Body of pancreas (tissue), 4 donors: ENCODE results near the gene UMODL1.

Source experiments
- POLR2A ChIP-seq, 3 donors: fragments of 450-650 bp; IDR thresholded peaks; one replicate each; pipeline ENCODE4 v1.6.1; 2016; ENCODE audit warnings: antibody characterized with exemption in 3 of 3, mild to moderate bottlenecking in 2 of 3
- TF ChIP-seq, protein P1 (sequence below), 7 experiments: fragments of 450-650 bp in 4 of 7; fragments of 200-600 bp in 3 of 7; sonication (generic) in 3 of 7; IDR thresholded peaks; one replicate each; pipeline ENCODE4 v1.5.1; 2016 to 2019; ENCODE audit warnings: antibody characterized with exemption in 7 of 7

DNA sequence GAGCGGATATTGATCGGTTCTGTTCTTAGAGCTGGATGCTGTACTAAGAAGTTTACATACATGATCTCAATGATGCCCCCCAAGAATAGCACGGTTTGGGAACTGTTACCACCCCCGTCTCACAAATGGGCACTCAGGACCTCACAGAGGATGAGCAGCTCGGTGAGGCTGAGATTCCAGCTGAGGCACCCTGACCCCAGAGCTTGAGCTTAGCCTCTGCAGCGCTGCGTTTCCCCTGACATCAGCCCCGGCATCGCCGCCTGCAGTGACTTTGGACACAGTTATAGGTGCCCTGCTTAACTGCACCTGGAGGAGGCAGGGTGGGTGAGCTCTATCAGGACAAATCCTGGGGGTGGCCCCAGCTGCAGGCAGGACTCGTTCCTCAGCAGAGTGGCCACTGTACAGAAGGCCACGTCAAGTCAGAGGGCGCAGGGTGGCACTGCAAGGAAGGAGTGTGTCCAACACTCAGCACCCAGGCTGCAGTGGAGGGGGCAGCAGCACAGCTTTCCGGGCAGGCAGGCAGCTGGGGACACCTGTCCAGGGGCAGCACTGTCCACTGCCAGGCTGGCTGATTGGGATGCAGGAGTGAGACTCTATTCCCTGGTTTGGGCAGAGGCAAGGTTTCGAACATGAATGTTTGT lies 82.0 kb downstream of the UMODL1 start:
- TF ChIP-seq, protein P1, sequence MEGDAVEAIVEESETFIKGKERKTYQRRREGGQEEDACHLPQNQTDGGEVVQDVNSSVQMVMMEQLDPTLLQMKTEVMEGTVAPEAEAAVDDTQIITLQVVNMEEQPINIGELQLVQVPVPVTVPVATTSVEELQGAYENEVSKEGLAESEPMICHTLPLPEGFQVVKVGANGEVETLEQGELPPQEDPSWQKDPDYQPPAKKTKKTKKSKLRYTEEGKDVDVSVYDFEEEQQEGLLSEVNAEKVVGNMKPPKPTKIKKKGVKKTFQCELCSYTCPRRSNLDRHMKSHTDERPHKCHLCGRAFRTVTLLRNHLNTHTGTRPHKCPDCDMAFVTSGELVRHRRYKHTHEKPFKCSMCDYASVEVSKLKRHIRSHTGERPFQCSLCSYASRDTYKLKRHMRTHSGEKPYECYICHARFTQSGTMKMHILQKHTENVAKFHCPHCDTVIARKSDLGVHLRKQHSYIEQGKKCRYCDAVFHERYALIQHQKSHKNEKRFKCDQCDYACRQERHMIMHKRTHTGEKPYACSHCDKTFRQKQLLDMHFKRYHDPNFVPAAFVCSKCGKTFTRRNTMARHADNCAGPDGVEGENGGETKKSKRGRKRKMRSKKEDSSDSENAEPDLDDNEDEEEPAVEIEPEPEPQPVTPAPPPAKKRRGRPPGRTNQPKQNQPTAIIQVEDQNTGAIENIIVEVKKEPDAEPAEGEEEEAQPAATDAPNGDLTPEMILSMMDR (IDR thresholded peaks at IDR 0.05), result no peak
- TF ChIP-seq POLR2A (IDR thresholded peaks at IDR 0.05), result no peak
